HG03558 (cell line): ENCODE results near the gene RPS19BP1.
"Not testable (repeated sequence)": the region's sequence is repeated elsewhere in the genome, so short reads cannot be mapped to it uniquely, and the experiment has no call there.

ENCODE experiments used
- ATAC-seq: cut with Tn5 transposase; IDR thresholded peaks from one replicate; pipeline ENCODE4 v1.9.1; 2021; ENCODE audit warnings: moderate number of reproducible peaks; ENCODE audit not compliant: unreplicated experiment; ENCODE audit errors: extremely low read depth

Gene RPS19BP1

GRCh38 chr22:39530116-39530515 is 2.4 kb downstream of the RPS19BP1 start:
- ATAC-seq, result no peak

GRCh38 chr22:39529487-39529851 is 3.1 kb downstream of the RPS19BP1 start:
- no peak for ATAC-seq

GRCh38 chr22:39528681-39529486 is 3.7 kb downstream of the RPS19BP1 start:
- ATAC-seq, result no peak

- no peak for ATAC-seq
These were observed 4.4 kb downstream of the RPS19BP1 start for GRCh38 chr22:39528080-39528661.

GRCh38 chr22:39527481-39527961 is 5.0 kb downstream of the RPS19BP1 start:
- ATAC-seq, result no peak

GRCh38 chr22:39526736-39527171 is 5.8 kb downstream of the RPS19BP1 start:
- ATAC-seq, result no peak

- no peak for ATAC-seq
These were observed 6.9 kb downstream of the RPS19BP1 start for GRCh38 chr22:39525658-39525975.

GRCh38 chr22:39524753-39525657 is 7.5 kb downstream of the RPS19BP1 start:
- no peak for ATAC-seq

- ATAC-seq, result no peak
These were observed 8.3 kb downstream of the RPS19BP1 start for GRCh38 chr22:39524089-39524752.

GRCh38 chr22:39522567-39523300 is 9.8 kb downstream of the RPS19BP1 start:
- no peak for ATAC-seq

- not testable (repeated sequence) for ATAC-seq
These were observed 10.5 kb downstream of the RPS19BP1 start for GRCh38 chr22:39522091-39522490.

- not testable (repeated sequence) for ATAC-seq
These were observed 11.3 kb downstream of the RPS19BP1 start for GRCh38 chr22:39521106-39521885.

- ATAC-seq, result peak; percentile 26
These were observed 12.1 kb downstream of the RPS19BP1 start, which contains the start of gene ATF4 for GRCh38 chr22:39520226-39521105. Gene ATF4 (plus strand): TSS chr22:39520562. CDS start chr22:39521446, 884 bp downstream.

- peak; percentile 57 for ATAC-seq
These were observed 12.8 kb downstream of the RPS19BP1 start for GRCh38 chr22:39519681-39520225.

GRCh38 chr22:39518996-39519680 is 13.4 kb downstream of the RPS19BP1 start:
- no peak for ATAC-seq

GRCh38 chr22:39518144-39518786 is 14.3 kb downstream of the RPS19BP1 start:
- no peak for ATAC-seq
